Right forelimb (tissue), 1 donor: Measurements from ENCODE around the gene GSKIP.
A peak's percentile ranks its signal among the peaks of the same experiment; 100 is the strongest.

Experiments
- DNase-seq: peaks from one replicate; pipeline ENCODE4 v3.0.0-alpha.2; 2018

Gene GSKIP

DNA sequence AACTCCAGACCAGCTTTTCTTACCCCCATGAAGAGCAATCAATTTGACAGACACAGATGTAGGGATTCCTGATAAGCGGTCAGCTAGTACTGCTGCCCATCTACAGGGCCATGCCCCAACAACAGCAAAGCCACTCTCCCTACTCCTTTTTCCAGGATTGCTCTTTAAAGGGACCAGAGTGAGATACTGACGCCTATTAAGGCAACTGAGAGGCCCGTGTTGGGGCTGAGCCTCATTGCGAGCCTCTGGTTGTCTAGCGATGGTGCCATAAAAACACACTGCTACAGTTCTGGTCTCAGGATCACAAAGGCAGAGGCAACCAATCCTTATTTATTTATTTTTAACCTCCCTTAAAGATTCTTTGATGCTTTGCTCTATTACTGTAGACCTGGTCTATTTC, 59.7 kb downstream of the GSKIP start:
- DNase-seq: no peak

GRCh38 chr14:96423446-96424108, 60.3 kb downstream of the GSKIP start:
- DNase-seq: no peak

DNA sequence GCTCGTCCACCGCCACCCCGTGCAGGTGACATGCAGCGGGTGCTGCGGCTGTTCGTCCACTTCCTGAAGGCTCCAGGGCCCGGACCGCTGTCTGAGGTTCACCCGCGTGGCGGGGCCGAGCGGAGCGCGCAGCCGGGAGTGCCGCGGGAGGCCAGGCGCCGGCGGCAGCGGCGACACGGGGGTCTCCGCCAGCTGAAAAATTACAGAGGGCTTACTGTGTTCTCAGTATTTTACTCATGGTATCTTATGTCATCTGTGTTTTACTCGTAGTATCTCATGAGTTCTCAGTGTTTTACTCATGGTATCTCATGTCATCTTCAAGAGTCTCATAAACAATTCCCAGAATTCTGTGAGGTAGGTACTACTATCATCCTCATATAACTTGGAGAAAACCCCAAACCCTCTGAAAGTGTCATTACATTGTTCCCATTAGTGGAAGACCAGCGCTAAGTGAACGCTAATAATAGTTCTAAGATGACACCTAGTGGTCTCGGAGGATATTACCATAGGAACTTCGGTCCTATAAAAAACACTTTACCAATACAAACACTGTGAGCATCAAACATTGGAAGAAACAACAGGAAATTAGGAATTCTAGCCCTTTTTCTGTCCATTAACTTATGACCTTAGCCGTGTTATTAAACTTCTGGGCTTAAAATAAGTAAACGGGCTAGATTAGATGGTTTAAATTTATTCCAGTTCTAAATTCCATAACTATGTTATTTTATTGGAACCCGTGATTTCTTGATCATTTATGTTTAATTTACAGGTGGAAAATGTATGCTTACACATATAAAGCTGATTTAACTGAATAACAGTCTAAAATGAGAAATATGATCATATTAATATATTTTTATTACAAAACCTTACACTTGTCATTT, 61.0 kb downstream of the GSKIP start:
- DNase-seq: peak; percentile 64

DNA sequence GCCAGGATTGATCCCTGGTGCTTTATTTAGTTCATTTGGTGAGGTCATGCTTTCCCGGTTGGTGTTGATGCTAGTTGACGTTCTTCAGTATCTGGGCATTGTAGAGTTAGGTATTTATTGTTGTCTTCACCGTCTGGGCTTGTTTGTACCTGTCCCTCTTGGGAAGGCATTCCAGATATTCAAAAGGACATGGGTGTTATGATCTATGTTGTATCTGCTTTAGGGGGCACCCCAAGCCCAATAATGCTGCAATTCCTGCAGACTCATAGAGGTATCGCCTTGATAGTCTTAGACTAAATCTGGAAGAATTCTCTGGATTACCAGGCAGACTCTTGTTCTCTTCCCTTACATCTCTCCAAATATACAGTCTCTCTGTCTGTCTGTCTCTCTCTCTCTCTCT, 70.7 kb downstream of the GSKIP start:
- DNase-seq: no peak
